Stimulated activated CD8-positive, alpha-beta memory T cell treated with anti-CD3 and anti-CD28 coated beads, Interleukin-12 subunit alpha, Interleukin-12 subunit beta, amount 100 ng/mL, for 4 hours (primary cell): ENCODE data around the gene MT1B.

Source experiments
- DNase-seq: peaks from one replicate; pipeline ENCODE4 v3.0.0-alpha.2; 2020; ENCODE audit warnings: low read depth

Gene MT1B

GRCh38 chr16:56684926-56685590, 33.4 kb downstream of the MT1B start:
- DNase-seq, result no peak

DNA sequence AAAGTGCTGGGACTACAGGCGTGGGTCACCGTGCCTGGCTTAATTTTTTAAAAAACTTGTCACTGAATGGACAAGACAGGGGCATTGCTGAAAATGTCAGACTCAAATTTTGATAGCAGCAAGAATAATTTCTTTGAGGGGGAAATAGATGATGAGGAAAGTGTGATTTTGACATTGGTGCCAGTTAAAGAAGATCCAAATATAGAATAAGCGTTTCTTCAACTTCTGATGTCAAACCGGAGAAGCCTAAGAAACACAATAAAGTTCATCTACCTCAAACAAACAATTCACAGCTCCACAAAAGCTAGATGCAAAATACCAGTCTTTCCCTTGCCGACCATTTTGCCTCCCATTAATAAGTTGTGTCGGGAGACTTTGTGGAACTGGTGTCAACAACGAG, 35.1 kb downstream of the MT1B start:
- no peak for DNase-seq

GRCh38 chr16:56688762-56689161, 37.1 kb downstream of the MT1B start:
- DNase-seq, result no peak

DNA sequence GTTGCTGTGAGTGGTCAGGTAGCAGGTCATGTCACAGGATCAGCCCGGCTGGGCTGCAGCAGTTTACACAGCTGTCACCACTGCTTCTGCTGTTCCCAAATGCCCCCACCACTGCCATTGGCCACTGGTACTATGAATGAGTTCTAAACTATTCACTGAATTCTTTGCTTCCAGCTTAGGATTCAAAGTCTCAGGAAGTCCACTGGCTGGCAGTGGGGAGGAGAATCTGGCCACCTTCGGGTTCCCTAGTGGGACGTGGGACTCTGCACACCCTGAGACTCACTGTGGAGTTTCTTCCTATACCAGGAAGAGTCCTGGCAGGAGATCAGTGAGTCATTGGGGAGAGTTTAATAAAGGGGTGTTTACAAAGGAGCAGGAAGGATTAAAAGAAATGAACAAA, 37.5 kb downstream of the MT1B start:
- DNase-seq, result no peak

DNA sequence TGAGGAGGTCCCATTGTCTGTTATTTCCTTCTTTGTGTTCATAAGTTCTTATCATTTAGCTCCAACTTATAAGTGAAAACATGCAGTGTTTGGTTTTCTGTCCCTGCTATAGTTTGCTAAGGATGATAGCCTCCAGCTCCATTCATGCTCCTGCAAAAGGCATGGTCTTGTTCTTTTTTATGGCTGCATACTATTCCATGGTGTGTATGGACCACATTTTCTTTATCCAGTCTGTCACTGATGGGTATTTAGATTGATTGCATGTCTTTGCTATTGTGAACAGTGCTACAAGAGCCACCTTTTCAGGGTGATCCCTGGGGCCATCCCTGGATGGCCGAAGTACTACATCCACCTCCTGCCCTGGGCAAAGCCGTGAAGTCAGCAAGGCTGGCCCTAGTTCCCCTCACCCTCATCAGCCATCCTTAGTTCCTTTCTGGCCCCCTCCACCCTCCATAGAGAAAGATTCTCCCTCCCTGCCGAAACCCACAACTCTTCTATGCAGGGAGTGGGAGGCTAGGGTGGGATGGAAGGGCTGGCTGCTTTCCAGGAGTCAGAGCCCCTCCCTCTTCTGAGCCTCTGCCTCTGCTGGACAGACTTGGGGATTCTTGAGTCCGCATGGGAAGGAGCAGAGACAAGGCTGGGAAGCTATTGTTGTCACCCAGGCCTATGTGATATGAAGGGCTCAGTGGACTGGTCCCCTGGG, 38.9 kb downstream of the MT1B start:
- no peak for DNase-seq

DNA sequence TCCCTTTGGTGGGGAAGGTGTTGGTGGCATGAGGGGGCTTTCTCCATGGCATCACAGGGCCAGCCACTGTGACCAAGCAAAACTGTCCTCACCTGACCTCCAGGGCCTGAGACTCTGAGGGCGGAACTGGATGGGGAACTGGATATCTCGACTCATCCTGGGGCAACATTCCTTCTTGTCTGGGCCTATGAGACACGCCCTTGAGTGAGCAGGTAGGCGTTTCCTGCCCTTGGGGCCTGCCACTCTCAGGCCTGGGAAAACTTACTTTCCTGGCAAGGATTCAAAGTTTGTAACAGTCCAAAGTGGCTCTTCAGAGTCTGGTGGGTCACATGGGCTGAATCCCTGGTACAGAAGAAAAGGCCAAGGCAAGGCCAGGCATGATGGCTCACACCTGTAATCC, 40.2 kb downstream of the MT1B start:
- DNase-seq, result no peak

DNA sequence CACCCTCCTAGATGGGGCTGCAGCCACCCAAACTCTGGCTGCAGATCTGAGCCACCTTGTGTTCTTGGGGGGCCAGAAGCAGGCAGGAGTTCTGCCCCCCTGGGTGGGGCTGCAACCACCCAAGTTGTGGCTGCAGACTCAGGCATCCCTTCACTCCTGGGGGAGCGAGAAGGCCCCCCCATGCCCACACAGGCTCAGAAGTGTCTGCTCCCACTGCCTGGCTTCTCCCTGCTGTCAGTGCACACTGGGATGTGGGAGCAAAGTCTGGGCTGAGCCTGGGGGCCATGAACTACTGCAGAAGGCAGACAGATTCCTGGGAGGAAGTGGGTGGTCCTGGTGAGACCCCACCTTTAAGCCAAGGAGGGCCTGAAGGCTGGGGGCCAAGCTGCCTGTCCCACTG, 43.6 kb downstream of the MT1B start:
- DNase-seq, result no peak

- DNase-seq, result no peak
Measured at GRCh38 chr16:56697456-56698155, 45.9 kb downstream of the MT1B start.

DNA sequence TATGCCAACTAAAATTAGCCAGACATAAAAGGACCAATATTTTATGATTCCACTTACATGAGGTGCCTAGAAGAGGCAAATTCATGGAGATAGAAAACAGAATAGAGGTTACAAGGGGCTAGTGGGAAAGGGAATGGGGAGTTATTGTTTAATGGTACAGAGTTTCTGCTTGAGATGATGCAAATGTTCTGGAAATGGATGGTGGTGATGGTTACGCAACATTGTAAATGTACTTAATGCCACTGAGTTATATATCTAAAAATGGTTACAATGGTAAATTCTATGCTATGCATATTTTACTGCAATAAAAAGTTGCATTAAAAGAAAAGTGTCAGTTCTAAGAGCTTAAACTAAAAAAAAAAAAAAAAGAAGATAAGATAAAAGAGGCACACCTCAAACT, 48.5 kb downstream of the MT1B start:
- no peak for DNase-seq

DNA sequence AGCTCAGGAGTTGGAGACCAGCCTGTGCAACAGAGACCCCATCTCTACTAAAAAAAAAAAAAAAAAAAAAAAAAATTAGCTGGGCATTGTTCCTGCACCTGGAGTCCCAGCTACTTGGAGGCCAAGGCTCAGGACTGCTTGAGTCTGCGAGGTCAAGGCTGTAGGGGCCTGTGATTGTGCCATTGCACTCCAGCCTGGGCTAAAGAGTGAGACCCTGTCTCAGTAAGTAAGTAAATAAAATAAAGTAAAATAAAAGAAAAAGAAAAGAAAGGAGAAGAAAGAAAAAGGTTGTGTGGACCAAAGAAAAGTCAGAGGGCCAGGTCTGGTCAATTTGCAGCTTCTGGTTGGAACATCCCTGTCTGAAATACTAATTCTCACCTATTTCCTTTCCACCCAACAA, 48.9 kb downstream of the MT1B start:
- no peak for DNase-seq

- DNase-seq, result no peak
Measured at GRCh38 chr16:56701534-56701933, 49.8 kb downstream of the MT1B start.
